Mucosa of gallbladder (tissue), 1 donor: ENCODE results near the gene BCAR1. TPM values are rescaled to one million over a fixed set of nuclear protein-coding genes. Genes with fewer than 3 reads are reported as not detected.

Experiments
- DNase-seq: peaks from one replicate; pipeline ENCODE4 v3.0.0-alpha.2; 2020; ENCODE audit warnings: low spot score
- total RNA-seq: library from RNA; stranded (reverse); gene quantifications from one replicate; pipeline ENCODE4 v1.2.1, GENCODE V29; 2021
- donor health status: DM: no; HTN: no; CAD: no.

Gene BCAR1
- total RNA-seq, 1 donor from 2014 or later: 223 TPM

DNA sequence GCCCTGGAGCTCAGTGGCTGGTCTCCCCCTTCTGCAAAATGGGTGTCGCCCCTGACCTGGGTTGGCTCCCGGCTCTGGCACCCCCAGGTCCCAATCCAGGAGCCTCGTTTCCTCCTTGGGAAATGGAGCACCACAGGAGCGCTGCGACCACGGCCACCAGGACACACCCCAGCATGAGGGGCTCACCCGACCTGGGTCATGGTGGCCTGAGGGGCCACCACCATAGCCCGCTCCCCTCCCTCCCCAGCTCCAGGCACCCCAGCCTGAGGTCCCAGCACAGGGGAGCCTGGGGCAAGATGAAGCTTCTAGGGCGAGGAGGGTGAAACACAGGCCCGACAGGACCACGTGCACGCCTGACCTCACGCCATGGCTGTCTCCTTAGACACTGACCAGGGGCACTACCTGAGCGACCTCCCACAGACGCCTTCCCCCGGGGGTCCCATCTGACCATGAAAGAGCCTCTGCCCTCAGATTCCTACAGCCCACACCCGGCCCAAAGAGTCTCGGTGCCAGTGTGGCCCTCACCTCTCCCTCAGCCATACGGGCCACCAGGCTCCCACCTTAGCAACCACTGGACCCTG, 11.8 kb downstream of the BCAR1 start:
- DNase-seq: no peak

DNA sequence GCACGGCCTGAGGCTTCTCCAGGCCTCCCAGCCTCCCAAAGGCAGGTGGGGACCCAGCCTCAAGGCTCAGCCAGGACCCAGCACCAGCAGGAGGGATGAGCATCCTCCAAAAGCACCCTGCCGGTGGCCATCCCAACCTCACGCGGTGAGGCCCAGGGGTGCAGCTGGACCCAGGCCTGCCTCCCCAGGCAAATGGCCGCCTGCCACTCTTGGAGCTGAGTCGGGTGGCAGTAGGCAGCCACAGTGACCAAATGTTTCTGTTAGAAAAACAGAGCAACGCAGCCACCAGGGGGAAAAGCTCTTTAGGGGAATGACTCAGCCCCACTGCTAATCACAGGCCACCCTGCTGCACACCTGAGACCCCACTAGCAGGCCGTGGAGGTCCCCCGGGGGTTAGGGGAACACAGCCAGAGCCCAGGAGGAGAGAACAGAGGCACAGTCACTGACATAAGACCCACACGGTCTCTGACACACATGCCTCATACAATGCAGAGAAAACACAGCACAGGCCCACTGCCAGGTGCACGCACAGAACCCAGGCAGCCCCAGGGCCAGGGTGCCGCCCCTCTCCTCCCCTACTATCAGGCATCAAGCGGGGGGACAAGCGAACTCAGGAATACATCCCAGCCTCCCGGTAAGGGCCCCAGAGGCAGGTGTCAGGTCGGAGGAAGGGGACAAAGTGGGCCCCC, 12.4 kb downstream of the BCAR1 start:
- DNase-seq: no peak

DNA sequence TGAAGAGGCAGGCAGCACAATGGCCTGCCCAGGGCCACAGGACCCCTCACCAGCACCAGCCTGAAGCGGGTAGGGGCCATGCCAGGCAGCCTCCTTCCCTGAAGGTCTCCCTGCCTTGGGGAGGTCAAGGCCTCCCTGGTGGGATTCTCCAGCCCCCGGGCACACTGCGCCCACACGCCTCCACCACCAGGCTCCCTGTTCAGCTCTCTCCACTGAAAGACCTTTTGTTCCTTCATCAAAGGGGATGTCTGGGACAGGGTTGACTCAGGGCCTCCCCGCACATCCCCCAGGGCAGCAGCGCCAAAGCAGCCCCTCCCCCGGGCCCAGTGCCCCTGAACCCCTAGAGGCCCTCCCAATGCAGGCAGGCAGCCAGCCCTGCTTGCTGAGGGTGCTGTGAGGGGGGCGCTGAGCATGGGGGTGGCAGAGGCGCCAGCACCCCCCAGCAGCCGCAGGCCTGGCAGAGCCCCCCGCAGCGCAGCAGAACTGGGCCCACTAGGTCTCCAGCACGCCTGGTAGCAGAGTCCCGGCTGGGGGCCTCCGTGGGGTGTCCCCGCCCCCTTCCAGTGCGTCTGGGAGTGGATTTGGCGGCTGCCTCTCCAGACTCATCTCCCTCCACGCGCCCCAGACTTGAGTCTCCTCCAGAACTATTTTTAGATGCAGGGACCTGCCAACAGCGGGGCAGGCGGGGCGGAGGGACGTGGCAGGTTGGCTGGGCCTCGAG, 13.1 kb downstream of the BCAR1 start:
- peak; percentile 64 for DNase-seq

- DNase-seq: no peak
These were observed 13.9 kb downstream of the BCAR1 start for GRCh38 chr16:75237398-75238131.

DNA sequence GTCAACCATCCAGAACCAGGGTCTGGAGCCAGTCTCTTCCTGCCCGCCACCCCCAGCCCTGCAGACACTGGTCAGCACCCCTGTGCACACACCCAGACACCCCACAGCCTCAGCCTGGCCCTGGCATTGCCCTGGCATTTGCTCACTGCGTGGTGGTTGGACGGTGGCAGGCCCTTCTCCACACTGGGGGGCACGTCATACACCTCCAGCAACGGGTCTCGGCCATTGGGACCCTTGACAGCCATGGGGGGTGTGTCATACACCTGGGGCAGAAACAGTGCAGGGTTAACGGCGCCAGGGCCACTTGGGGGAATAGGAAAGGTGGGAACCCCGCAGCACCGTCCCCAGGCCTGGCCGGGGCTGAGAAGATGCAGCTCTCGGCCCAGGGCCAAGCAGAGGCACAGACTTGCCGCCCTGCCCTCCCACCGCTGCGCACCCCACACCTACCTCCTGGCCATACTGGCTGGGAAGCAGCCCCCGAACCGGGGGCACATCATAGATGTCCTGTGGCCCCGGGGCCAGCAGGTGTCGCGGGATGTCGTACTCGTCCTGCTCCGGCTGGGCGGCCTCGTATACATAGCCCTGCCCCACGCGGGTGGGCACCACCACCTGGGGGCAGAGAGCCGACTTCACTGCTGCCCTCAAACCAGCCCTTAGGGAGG, 14.6 kb downstream of the BCAR1 start:
- DNase-seq: no peak

GRCh38 chr16:75236232-75236631, 15.2 kb downstream of the BCAR1 start:
- no peak for DNase-seq

DNA sequence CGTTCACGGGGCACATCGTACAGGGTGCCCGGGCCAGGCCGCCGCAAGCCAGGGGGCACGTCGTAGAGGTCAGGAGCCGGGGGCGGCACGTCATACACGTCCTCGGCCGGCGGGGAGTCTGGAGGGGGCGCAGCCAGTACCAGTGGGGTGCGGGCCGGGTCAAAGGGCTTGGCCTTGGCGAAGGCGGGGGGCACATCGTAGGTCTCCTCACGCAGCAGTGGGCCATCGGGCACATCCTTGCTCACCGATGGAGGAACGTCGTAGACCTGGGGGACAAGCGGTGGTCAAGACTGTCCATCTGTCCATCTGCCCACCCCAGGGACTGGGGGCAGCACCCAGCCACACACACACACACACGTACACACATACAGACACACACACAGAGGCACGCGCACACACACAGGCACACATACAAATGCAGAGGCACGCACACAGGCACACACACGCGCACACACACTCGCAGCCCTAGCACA, 15.7 kb downstream of the BCAR1 start:
- DNase-seq: no peak

- DNase-seq: no peak
These were observed 16.3 kb downstream of the BCAR1 start for GRCh38 chr16:75234856-75235696.

DNA sequence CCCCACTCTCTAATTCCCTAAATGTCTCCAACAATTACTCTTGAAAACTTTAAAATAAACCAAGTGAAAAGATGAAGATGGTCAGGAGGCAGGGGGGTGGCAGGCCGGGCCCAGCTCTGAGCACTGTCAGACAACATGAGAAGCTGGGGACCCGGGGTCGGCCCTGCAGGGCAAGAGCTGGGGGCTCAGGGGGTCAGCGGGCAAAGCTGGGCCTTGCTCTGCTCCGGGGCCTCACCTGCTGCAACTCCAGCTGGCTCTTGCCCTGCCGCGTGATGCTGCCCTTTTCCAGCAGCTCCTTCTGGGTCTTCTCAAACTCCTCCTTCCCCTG, 17.8 kb downstream of the BCAR1 start:
- DNase-seq: no peak

GRCh38 chr16:75231570-75231969, 19.9 kb downstream of the BCAR1 start:
- no peak for DNase-seq

GRCh38 chr16:75230471-75231110, 20.8 kb downstream of the BCAR1 start:
- DNase-seq: no peak

DNA sequence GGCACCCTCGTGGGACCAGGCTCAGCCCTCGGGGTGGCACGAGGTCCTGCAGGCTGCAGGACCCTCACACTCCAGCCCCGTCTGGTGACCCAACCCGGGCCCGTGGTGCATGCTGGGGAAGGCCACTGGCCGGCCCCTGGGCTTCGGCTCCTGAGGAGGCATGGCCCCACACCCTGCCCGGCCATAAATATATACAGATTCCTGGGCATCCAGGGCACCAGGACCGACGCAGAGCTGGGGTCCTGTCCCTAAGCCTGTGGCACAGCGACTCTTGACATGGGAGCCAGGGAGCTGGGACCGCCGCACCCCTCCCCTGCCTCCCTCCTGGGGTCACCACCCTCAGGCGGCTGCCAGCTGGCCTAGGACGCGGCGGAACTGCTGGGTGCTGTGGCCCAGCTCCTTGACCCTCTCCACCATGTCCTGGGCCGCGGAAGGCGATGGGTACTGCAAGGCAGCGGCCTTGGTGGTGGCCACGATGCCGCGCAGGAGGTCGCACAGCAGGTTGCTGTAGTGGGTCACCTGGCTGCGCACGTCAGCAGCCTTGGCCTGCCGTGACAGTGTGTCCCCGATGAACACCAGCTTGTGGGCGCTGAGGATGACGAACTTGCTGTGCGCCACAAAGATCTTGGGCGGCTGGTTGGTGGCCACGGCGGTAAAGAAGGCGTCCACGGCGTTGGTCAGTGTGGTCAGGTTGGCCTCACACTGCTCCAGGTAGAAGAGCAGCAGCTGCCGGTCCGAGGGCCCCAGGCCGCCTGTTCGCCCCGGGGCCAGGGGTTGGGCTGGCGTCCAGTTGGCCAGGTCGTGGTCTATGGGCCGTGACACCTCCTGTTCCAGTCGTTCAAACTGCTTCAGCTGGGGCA, 22.0 kb downstream of the BCAR1 start:
- DNase-seq: no peak

GRCh38 chr16:75228143-75228976, 23.1 kb downstream of the BCAR1 start:
- no peak for DNase-seq

- DNase-seq: no peak
These were observed 23.9 kb downstream of the BCAR1 start for GRCh38 chr16:75227361-75228142.

DNA sequence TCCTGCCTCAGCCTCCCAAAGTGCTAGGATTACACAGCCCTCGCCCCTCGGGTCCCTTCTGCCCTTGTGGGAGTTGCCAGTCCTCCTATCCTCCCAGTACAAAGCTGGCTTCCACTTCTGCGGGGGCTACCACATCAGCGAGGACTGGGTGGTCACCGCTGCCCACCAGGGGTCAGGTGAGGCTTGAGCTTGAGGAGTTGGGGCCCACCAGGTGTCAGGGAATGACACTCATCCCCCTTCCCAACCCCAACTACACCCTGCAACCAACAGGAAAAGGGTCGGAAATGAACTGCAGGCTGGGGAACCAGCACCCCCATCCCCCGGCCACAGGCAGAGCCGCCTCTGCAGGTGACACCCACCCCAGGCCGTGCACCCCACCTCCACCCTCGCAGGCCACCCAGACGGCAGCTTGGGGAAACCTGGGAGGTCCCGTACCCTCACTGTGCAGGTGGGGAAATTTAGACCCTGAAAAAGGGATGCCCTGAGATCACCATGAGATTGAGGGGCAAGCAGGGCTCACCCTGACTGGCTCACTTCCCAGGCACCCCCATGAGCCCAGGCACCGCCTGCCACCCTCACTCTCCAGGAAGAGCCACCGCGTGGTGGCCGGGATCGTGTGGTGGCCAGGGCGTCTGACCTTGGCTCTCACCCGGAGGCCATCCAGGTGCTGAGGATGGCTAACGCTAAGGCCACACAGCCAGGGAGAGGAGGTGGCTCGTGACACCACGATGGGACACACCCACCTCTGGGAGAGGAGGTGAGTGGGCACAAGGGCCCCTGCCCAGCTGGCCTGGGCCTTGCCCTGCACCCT, 24.7 kb downstream of the BCAR1 start:
- DNase-seq: no peak

- no peak for DNase-seq
These were observed 25.5 kb downstream of the BCAR1 start for GRCh38 chr16:75225678-75226515.
